NCI-H2227 (cell line): ENCODE data around the gene PCDHGA6.
A peak's percentile ranks its signal among the peaks of the same experiment; 100 is the strongest.

ENCODE experiments used
- DNase-seq: peaks from one replicate; lab custom pipeline; 2025; ENCODE audit not compliant: unreplicated experiment; lab: John Stamatoyannopoulos, UW

The PCDHGA6 gene

GRCh38 chr5:141419074-141419880 lies 45.6 kb downstream of the PCDHGA6 start:
- DNase-seq: no peak

GRCh38 chr5:141420855-141421488 lies 47.3 kb downstream of the PCDHGA6 start, which contains the start of gene PCDHGA11:
Gene PCDHGA11 (plus strand): TSS chr5:141421051. CDS start chr5:141421228, 177 bp downstream.
- DNase-seq: peak; percentile 24

GRCh38 chr5:141421489-141421855 lies 47.8 kb downstream of the PCDHGA6 start:
- no peak for DNase-seq

- DNase-seq: no peak
Measured at GRCh38 chr5:141422742-141423291, 49.1 kb downstream of the PCDHGA6 start.

- DNase-seq: no peak
Measured at GRCh38 chr5:141427783-141428426, 54.2 kb downstream of the PCDHGA6 start.
